Stimulated activated CD4-positive, alpha-beta T cell treated with anti-CD3 and anti-CD28 coated beads, Interleukin-12 subunit alpha, Interleukin-12 subunit beta, amount 100 ng/mL, for 24 hours (primary cell): ENCODE results near the gene MEIS1.
"Not testable (repeated sequence)": the region's sequence is repeated elsewhere in the genome, so short reads cannot be mapped to it uniquely, and the experiment has no call there.

Experiments
- DNase-seq, 2 experiments: peaks; one replicate each; pipeline ENCODE4 v3.0.0-alpha.2; 2020; ENCODE audit warnings: low read depth in 2 of 2

The MEIS1 gene

DNA sequence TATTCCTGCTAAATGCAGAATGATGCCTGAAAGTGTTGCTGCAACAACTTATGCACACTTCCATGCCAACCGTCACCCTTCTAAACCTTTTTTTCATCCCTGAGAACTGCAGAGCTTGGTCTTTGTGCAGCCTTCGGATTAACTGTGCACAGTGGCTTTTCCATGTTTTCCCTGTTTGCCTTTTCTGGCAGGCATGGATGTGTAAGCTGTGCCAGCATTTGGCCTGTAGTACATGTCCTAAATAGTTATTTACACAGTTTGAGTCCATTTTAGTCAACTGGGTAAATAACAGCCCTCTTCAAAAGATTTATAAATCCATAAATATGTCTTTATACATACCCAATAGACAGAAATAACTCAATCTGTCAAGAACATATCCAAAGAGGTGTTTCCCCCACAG, 31.5 kb downstream of the MEIS1 start:
- no peak for DNase-seq

DNA sequence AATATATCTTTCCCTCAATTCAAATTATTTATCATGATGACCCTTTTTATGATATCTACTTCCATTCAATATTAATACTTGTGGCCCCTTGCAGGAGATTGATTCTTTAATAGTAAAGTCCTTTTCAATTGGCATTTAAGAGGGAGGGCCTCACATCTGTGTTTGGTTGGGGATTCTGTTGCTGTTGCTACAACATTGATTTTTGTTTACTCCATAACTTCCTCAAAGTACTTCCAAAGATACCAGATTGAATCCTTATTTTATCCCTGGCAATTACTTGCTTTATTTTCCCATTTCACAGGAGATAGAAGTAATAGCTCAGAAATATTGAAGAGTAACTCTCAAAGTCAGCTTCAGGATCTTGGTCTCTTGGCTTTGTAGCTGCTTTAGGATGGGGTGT, 32.8 kb downstream of the MEIS1 start:
- no peak for DNase-seq

GRCh38 chr2:66469214-66469902, 34.4 kb downstream of the MEIS1 start:
- DNase-seq: no peak

- no peak for DNase-seq
Observed at GRCh38 chr2:66470199-66470598, 35.3 kb downstream of the MEIS1 start.

- no peak for DNase-seq
Observed at GRCh38 chr2:66472225-66472843, 37.4 kb downstream of the MEIS1 start.

- DNase-seq: no peak
Observed at GRCh38 chr2:66477135-66477842, 42.4 kb downstream of the MEIS1 start.

GRCh38 chr2:66478299-66478698, 43.4 kb downstream of the MEIS1 start:
- DNase-seq: no peak

DNA sequence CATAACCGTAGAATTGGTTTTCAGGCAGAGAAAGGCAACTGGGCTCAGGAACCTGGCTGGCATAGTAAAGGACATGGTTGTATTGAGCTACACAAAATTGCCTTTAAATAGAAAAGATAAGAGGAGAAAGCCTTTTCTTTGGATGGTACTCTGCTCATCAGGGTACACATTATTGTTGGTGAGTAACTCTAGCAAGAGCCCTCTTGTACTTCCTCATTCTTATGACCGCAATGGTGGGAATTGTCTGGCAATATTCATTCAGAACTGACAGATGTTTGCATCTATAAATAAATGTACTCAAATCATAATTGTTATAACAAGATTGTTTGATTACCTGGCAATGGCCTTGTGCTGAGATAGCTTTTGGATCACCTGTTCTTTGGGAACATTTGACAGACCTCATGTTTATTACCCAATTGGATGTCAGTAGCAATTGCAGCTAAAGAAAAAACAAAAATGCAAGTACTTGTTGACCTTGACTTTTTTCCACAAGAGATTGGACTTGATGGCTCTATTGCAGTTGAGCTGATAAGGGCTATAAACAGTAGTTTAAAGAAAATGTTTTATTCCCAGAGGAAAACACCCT, 43.9 kb downstream of the MEIS1 start:
- no peak for DNase-seq

GRCh38 chr2:66481100-66481549, 46.2 kb downstream of the MEIS1 start:
- no peak for DNase-seq

DNA sequence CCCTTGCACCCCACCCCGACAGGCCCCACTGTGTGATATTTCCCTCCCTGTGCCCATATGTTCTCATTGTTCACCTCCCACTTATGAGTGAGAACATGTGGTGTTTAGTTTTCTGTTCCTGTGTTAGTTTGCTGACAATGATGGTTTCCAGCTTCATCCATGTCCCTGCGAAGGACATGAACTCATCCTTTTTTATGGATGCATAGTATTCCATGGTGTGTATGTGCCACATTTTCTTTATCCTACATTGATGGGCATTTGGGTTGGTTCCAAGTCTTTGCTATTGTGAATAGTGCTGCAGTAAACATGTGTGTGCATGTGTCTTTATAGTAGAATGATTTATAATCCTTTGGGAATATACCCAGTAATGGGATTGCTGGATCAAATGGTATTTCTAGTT, 50.3 kb downstream of the MEIS1 start:
- not testable (repeated sequence) for DNase-seq

DNA sequence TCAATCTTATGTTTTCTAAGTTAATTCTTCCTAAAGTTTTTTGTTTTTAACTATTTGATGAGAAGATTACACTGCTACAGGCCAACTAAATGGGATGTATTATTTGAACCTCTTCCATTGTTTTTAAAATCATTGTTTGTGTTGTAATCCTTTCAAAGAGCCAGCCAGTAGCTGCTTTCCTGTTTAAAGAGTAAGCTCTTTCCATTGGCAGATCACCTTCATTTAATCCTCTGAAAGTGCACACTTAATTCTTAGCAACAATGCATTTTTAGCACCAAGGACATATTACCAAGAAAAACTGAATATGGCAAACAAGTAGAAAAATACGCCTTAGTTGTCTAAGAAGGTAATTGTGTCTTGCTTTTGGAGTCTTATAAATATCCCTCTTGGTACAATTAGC, 54.0 kb downstream of the MEIS1 start:
- DNase-seq: no peak

DNA sequence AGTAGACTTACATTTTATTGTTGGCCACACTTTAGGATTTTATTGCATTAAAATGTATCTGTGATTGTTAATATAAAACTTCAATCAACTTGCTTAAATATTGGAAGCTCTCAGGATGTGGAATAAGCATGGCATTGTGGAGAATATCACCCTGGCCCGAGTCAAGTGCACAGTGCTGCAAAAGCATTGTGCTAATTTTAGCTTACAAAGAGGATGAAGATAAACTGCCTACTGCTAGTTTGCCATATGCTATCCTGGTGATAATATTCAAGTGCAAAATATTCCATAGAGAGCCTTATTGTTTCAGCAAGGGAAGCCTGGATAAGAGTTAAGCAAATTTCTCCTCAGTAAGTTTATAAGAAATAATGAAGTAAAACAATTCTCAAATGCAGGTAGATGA, 54.5 kb downstream of the MEIS1 start:
- no peak for DNase-seq

- DNase-seq: no peak
Observed at GRCh38 chr2:66490588-66491001, 55.7 kb downstream of the MEIS1 start.

DNA sequence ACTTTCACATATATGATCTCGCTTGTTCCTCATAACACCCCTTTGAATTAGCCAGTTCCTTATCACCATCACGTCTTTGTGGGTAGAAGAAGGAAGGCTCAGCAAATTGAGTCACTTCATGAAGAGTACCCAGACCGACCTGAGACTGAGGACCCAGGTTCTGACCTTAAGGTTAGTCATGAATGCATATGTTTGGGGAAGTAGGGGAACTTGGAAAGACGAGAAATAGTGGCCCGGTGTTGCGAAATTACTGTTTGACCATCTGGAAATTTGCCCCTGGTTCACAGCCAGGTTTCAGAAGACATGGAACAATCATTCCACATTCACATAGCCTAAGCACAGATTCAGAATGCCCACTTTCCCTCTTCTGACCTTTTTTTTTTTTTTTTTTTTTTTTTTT, 59.8 kb downstream of the MEIS1 start:
- DNase-seq: no peak

DNA sequence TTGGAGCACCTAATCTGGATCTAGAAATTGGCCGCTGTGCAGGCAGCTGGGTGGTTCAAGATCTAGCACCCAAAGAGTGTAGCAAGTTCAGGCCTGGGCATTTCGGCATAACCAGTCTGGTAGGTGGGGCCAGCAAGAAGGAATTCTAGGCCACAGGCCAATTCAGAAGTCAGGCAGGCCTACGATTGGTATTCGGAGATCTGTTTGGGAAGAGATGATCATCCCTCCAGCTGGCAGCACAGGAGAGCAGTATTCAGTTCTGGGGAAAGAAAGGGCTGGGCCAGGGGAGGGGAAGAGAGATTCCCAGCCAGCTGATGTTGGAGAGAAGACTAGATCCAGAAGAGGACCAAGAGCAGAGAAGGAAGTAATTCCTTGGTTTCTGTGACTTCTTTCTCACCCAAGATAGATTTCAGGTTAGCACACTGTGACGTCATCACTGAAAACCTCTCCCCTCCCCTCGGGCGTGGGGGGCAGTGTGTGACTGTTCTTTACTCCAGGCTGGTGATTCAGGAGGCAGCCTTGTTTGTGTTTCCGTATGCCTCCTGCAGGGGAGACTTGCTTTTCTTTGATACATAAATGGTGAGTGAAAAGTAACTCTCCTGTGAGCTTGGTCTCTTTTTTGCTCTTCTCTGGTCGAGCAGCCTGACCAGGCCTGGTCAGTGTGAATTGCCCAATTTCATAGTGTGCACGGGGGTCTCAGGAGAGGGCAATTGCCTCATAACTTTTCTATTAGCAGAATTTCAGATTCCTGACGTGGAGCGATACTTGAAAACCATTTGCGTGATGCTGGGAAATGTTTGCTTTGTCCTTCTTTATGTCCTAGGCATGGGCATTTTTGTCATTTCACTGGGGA, 61.1 kb downstream of the MEIS1 start:
- DNase-seq: no peak

- no peak for DNase-seq
Observed at GRCh38 chr2:66496670-66497420, 61.9 kb downstream of the MEIS1 start.

GRCh38 chr2:66497431-66498288, 62.7 kb downstream of the MEIS1 start:
- DNase-seq: no peak

DNA sequence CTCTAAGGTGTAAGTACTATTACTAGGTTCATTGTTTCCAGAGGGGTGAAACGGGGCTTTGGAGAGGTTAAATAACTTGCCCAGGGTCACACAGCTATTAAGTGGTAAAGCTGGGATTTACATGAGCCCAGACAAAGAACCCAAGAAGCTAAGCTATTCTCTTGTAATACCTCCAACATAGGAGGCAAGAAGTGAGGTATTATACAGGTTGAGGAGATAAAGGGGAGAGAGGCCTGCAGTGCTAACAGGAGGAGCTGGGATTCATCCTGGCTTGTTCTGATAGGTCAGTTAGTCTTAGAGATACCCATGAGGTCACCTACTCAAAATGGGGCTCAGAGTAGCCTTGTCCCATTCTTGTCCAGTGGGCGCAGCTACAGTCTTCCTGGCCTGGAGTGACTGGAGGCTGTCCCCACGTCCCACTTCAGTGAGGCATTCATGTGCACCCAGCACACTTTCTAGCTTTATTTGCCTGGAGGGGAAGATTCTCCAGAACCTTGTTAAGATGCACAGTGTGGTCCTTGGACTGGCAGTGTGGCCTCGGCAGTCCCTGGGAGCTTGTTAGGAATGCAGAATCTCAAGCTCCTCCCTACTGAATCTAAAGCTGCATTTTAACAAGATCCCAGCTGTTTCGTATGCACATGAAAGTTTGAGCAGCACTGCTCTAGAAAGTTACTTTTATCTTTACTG, 63.5 kb downstream of the MEIS1 start:
- no peak for DNase-seq

- DNase-seq: no peak
Observed at GRCh38 chr2:66501267-66501666, 66.3 kb downstream of the MEIS1 start.
